K562 (cell line): ENCODE results near the gene DSP. TPM values are rescaled to one million over a fixed set of nuclear protein-coding genes. Genes with fewer than 3 reads are reported as not detected.

ENCODE experiments used
- ATAC-seq: fragments of 200-7000 bp; cut with Tn5 transposase; 3 replicates; pipeline ENCODE4 v1.9.1; 2020; ENCODE audit warnings: moderate library complexity
- BruUV-seq: library from RNA; stranded (reverse); fragments of 400-500 nt; replicated peaks from 2 replicates; lab custom pipeline; 2021; lab: Mats Ljungman, UMichigan
- CTCF ChIA-PET: fragments of 300-600 bp; formaldehyde crosslinking; extraction: SDS; loops from one replicate; lab custom pipeline; 2021; ENCODE audit warnings: low intra/inter-chr PET ratio; lab: Yijun Ruan, JAX
- POLR2A ChIA-PET: fragments of 300-600, 350-650 bp; sonication (Branson Sonifier 250); formaldehyde crosslinking; extraction: SDS; loops from one replicate; lab custom pipeline; 2021; ENCODE audit warnings: antibody characterized with exemption, inconsistent platforms; lab: Yijun Ruan, JAX
- DNase-seq, 4 experiments: peaks; one replicate each; pipeline versions ENCODE4 v3.0.0 to v3.0.0-alpha.2; 2011 to 2018; ENCODE audit warnings: low spot score in 3 of 4, mixed read lengths in 3 of 4; ENCODE audit errors: extremely low read depth in 1 of 4
- FAIRE-seq: peaks from 2 replicates; lab custom pipeline; 2011; peaks lifted over from hg19 to GRCh38; lab: Jason Lieb, UNC
- H2AFZ ChIP-seq: 2 replicates; pipeline ENCODE4 v1.6.0; 2011; ENCODE audit warnings: low read depth, low read length, control low read depth, inconsistent platforms
- H3K27ac ChIP-seq: fragments of 200-600 bp; 3 replicates; pipeline ENCODE4 v1.8.0; 2011; ENCODE audit warnings: low read depth, mild to moderate bottlenecking, control low read depth, inconsistent platforms, low read length, moderate library complexity, mixed read lengths; ENCODE audit errors: extremely low read depth
- H3K27me3 ChIP-seq, 2 experiments: fragments of 300-600 bp in 1 of 2; 2 replicates in 1 of 2; 3 replicates in 1 of 2; pipeline versions ENCODE4 v1.6.0 to v1.8.0; 2011; ENCODE audit warnings: inconsistent platforms in 2 of 2, low read length in 2 of 2, mild to moderate bottlenecking in 1 of 2, mixed read lengths in 1 of 2, moderate library complexity in 1 of 2; ENCODE audit not compliant: control insufficient read depth in 2 of 2, insufficient read depth in 2 of 2
- H3K36me3 ChIP-seq: fragments of 300-600 bp; 3 replicates; pipeline ENCODE4 v1.8.0; 2011; ENCODE audit warnings: mild to moderate bottlenecking, low read length, inconsistent platforms; ENCODE audit not compliant: control insufficient read depth, insufficient read depth
- H3K4me1 ChIP-seq, 2 experiments: fragments of 200-600 bp in 1 of 2; replicated peaks in 1 of 2; 2 replicates in 1 of 2; 3 replicates in 1 of 2; pipeline versions ENCODE4 v1.5.1 to v1.8.0; 2011; ENCODE audit warnings: inconsistent platforms in 2 of 2, low read length in 2 of 2, mild to moderate bottlenecking in 1 of 2, mixed read lengths in 1 of 2, moderate library complexity in 1 of 2; ENCODE audit not compliant: control insufficient read depth in 2 of 2, insufficient read depth in 2 of 2
- H3K4me2 ChIP-seq: 2 replicates; pipeline ENCODE4 v1.6.1; 2011; ENCODE audit warnings: low read length, control low read depth, inconsistent platforms, mixed read lengths; ENCODE audit not compliant: insufficient read depth
- H3K4me3 ChIP-seq: fragments of 200-600 bp; sonication (generic), shearing (Covaris generic); 2 replicates; pipeline ENCODE4 v1.5.1; 2016; ENCODE audit warnings: control low read depth, inconsistent platforms
- H3K79me2 ChIP-seq: fragments of 200-600 bp; 3 replicates; pipeline ENCODE4 v1.8.0; 2011; ENCODE audit warnings: low read length, inconsistent platforms; ENCODE audit not compliant: control insufficient read depth, insufficient read depth
- H3K9ac ChIP-seq, 2 experiments: 2 replicates each; pipeline versions ENCODE4 v1.6.0 to v1.6.1; 2011; ENCODE audit warnings: low read depth in 2 of 2, low read length in 2 of 2, control low read depth in 1 of 2, inconsistent platforms in 1 of 2, mild to moderate bottlenecking in 1 of 2, mixed read lengths in 1 of 2; ENCODE audit not compliant: insufficient read depth in 1 of 2
- H3K9me1 ChIP-seq: one replicate; pipeline ENCODE4 v1.6.0; 2011; ENCODE audit warnings: inconsistent platforms, mild to moderate bottlenecking, low read length, moderate library complexity; ENCODE audit not compliant: control insufficient read depth, insufficient read depth
- H3K9me3 ChIP-seq: replicated peaks from 2 replicates; pipeline ENCODE4 v1.5.1; 2011; ENCODE audit warnings: low read depth, low read length, inconsistent platforms; ENCODE audit not compliant: control insufficient read depth, insufficient read depth
- H4K20me1 ChIP-seq: replicated peaks from 2 replicates; pipeline ENCODE4 v1.6.1; 2011; ENCODE audit warnings: low read length, inconsistent platforms, mixed read lengths; ENCODE audit not compliant: control insufficient read depth, insufficient read depth
- BMI1 ChIP-seq: fragments of 150-350 bp; IDR thresholded peaks from 2 replicates; pipeline ENCODE4 v1.6.1; 2014; ENCODE audit warnings: low read length
- CEBPB ChIP-seq: fragments of 450-650 bp; IDR thresholded peaks from 2 replicates; pipeline ENCODE4 v1.6.1; 2016; ENCODE audit warnings: missing genetic modification characterization, missing compliant biosample characterization
- CSDE1 ChIP-seq, 2 experiments: fragments of 450-650 bp; IDR thresholded peaks; 2 replicates each; pipeline ENCODE4 v1.6.1; 2016; ENCODE audit warnings: mild to moderate bottlenecking in 1 of 2
- DPF2 ChIP-seq: fragments of 450-650 bp; IDR thresholded peaks from 2 replicates; pipeline ENCODE4 v1.6.1; 2016
- EP300 ChIP-seq: IDR thresholded peaks from 2 replicates; pipeline ENCODE4 v1.6.1; 2012; ENCODE audit warnings: low read length, improper control_type of control experiment
- ETV5 ChIP-seq: sonication (generic); formaldehyde crosslinking; IDR thresholded peaks from 2 replicates; pipeline ENCODE4 v1.4.0; 2020; ENCODE audit warnings: low read depth, mild to moderate bottlenecking, missing genetic modification reagents
- HNRNPH1 ChIP-seq: fragments of 200-400 bp; formaldehyde crosslinking; optimal IDR thresholded peaks from 2 replicates; pipeline ENCODE3; 2017; ENCODE audit warnings: low read depth, mild to moderate bottlenecking, low read length, moderate library complexity
- HNRNPK ChIP-seq: fragments of 200-400 bp; formaldehyde crosslinking; IDR thresholded peaks from one replicate; pipeline ENCODE4 v1.6.1; 2018; ENCODE audit warnings: mild to moderate bottlenecking, low read depth, low read length; ENCODE audit not compliant: poor library complexity, severe bottlenecking
- L3MBTL2 ChIP-seq: fragments of 450-650 bp; IDR thresholded peaks from 2 replicates; pipeline ENCODE4 v1.6.1; 2016; ENCODE audit warnings: mild to moderate bottlenecking, moderate library complexity
- RHOXF2B ChIP-seq: fragments of 250-450 bp; sonication (Bioruptor Pico); conservative IDR thresholded peaks from 2 replicates; pipeline ENCODE4 v1.5.1; 2021
- SRSF9 ChIP-seq: fragments of 200-400 bp; formaldehyde crosslinking; IDR thresholded peaks from 2 replicates; pipeline ENCODE4 v1.6.1; 2017; ENCODE audit warnings: low read depth, low read length, borderline replicate concordance
- TARDBP ChIP-seq: fragments of 450-650 bp; IDR thresholded peaks from 2 replicates; pipeline ENCODE4 v1.6.1; 2016
- ZNF668 ChIP-seq: fragments of 250-450 bp; sonication (Bioruptor Pico); IDR thresholded peaks from 2 replicates; pipeline ENCODE4 v1.8.0; 2022; ENCODE audit warnings: mild to moderate bottlenecking, inconsistent platforms
- WGBS: fragments of 100-300 bp; shearing (Covaris generic); methylation state at CpG from one replicate; pipeline ENCODE4 v1.1.6; 2016; ENCODE audit warnings: low coverage, mixed read lengths; ENCODE audit not compliant: insufficient coverage; ENCODE audit errors: missing lambda C conversion rate; 5-methylcytosine and 5-hydroxymethylcytosine counted together
- in situ Hi-C: fragments of 300-500 bp; cut with MboI; formaldehyde crosslinking; loops from 4 replicates; pipeline ENCODE4 v1.15.0; 2018; ENCODE audit warnings: inconsistent platforms, mixed read lengths
- intact Hi-C: fragments of 100-400 bp; cut with micrococcal nuclease; formaldehyde crosslinking; loops from 2 replicates; pipeline ENCODE4 v1.14.2; 2022
- polyA plus RNA-seq, 8 experiments: library from polyadenylated mRNA; depleted of rRNA in 4 of 8; stranded (reverse) in 5 of 8; unstranded in 3 of 8; fragments of >200 nt; fragmentation: Nextera tagmentation in 2 of 8; fragmentation: Illumina TruSeq in 1 of 8; extraction: Ambion mirVana in 2 of 8; extraction: Trizol in 1 of 8; gene quantifications; 2 replicates each; pipeline versions ENCODE4 v1.2.1 to v1.2.3, GENCODE V29; 2011 to 2014; ENCODE audit warnings: inconsistent platforms in 1 of 8, missing spikeins in 1 of 8
- total RNA-seq, 7 experiments: library from RNA; depleted of rRNA in 6 of 7; stranded (reverse); fragments of >200 nt in 6 of 7; fragmentation: Illumina TruSeq in 2 of 7; extraction: Trizol in 2 of 7; gene quantifications; 2 replicates each; pipeline versions ENCODE4 v1.2.1 to v1.2.3, GENCODE V29; 2011 to 2021; ENCODE audit warnings: low replicate concordance in 1 of 7

DSP gene
- total and polyA plus RNA-seq, 9 of the 15 experiments (the other 6 are each of a cell fraction or from before 2014, with no cell fraction given): under 0.01 to 0.24 (median 0.03) TPM; not detected in 2

GRCh38 chr6:7588506-7588905, 47.0 kb downstream of the DSP start (continued):
- TF ChIP-seq SRSF9: no peak
- TF ChIP-seq EP300: no peak
- TF ChIP-seq TARDBP: no peak
- no peak for TF ChIP-seq HNRNPH1
- TF ChIP-seq ETV5 (CRISPR knock-in tag): no peak
- no peak for TF ChIP-seq ZNF668 (CRISPR knock-in tag)

GRCh38 chr6:7589221-7589620, 47.8 kb downstream of the DSP start:
- TF ChIP-seq DPF2 (no peak), CEBPB (tag) (peak; percentile 36; the same call in 1 of the 2 replicates), L3MBTL2 (no peak), HNRNPK (no peak), CSDE1 (IDR thresholded peaks at IDR 0.05) (no peak), BMI1 (no peak), RHOXF2B (CRISPR knock-in tag) (no peak)
- WGBS: 87% methylated on average over 3 of the region's 3 CpGs
- intact Hi-C loops (no loop called here), in situ Hi-C loops (no loop called here)
- no peak overlapping the region for H3K4me3 ChIP-seq
- ATAC-seq: no peak
- ChIA-PET POLR2A (interaction anchor here (1.1 to 1.9 kb wide), 4 partner anchors 9 to 22 kb away, joined by 4 to 17 read pairs (median 6); no protein-coding TSS in a partner anchor), CTCF (no interaction called here)
- H2AFZ ChIP-seq: peak overlapping the region; percentile 91
- peaks cover 8 to 15% of the 10 kb centered on the region in 2 experiments; a peak in 4 of 5 replicates for H3K4me1 ChIP-seq
- peaks cover 13% of the 10 kb centered on the region for H4K20me1 ChIP-seq
- no peak overlapping the region for H3K9ac ChIP-seq
- H3K27ac ChIP-seq: no peak overlapping the region
- no peak for DNase-seq
- peaks cover 35% of the 10 kb centered on the region for H3K79me2 ChIP-seq
- 0 out of 2 replicates have a peak, but pooled peaks cover 2% of the 10 kb centered on the region for H3K9me3 ChIP-seq
- no peak for FAIRE-seq
- BruUV-seq: no TSS peak
- peaks cover 2 to 14% of the 10 kb centered on the region in 2 experiments; a peak in 3 of 5 replicates for H3K27me3 ChIP-seq
- no peak overlapping the region for H3K4me2 ChIP-seq
- no peaks in the 10 kb centered on the region for H3K9me1 ChIP-seq
- peaks cover 19% of the 10 kb centered on the region for H3K36me3 ChIP-seq
